Measurements from ENCODE around the gene ANTXRL.
"Not testable (repeated sequence)": the region's sequence is repeated elsewhere in the genome, so short reads cannot be mapped to it uniquely, and the experiment has no call there.

DNA sequence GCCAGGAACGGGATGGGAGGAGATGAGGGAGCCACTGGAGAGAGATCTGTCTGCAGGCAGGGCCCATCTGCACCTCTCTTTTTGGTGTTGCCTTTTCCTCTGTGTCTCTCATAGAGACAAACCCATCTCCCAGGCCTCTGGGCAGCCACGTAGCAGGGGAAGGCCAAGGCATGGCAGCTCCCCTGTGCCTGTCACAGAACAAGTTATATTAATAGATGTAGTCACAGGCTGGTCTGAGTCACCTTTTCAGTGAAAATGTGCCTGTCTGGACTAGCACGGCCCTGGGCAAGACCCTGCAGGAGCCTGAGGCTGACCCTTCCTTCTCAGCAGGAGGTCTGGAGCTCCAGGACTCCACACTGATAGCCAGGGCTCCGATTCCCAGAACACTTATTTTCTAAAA is 90.9 kb downstream of the ANTXRL start:
- not testable (repeated sequence) for TF ChIP-seq EP300 (IDR thresholded peaks at IDR 0.05)
- TF ChIP-seq, protein P1, sequence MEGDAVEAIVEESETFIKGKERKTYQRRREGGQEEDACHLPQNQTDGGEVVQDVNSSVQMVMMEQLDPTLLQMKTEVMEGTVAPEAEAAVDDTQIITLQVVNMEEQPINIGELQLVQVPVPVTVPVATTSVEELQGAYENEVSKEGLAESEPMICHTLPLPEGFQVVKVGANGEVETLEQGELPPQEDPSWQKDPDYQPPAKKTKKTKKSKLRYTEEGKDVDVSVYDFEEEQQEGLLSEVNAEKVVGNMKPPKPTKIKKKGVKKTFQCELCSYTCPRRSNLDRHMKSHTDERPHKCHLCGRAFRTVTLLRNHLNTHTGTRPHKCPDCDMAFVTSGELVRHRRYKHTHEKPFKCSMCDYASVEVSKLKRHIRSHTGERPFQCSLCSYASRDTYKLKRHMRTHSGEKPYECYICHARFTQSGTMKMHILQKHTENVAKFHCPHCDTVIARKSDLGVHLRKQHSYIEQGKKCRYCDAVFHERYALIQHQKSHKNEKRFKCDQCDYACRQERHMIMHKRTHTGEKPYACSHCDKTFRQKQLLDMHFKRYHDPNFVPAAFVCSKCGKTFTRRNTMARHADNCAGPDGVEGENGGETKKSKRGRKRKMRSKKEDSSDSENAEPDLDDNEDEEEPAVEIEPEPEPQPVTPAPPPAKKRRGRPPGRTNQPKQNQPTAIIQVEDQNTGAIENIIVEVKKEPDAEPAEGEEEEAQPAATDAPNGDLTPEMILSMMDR (IDR thresholded peaks at IDR 0.05) = not testable (repeated sequence)
